SK-N-SH (cell line): ENCODE data around the gene ZNF148. TPM values are rescaled to one million over a fixed set of nuclear protein-coding genes. Genes with fewer than 3 reads are reported as not detected.

Source experiments
- CTCF ChIA-PET: fragments of 300-600, 350-600 bp; formaldehyde crosslinking; extraction: SDS; loops from one replicate; lab custom pipeline; 2021; lab: Yijun Ruan, JAX
- POLR2A ChIA-PET: fragments of 350-600 bp; sonication (Branson Sonifier 250); formaldehyde crosslinking; extraction: SDS; loops from one replicate; lab custom pipeline; 2020; ENCODE audit warnings: antibody characterized with exemption, inconsistent platforms; lab: Yijun Ruan, JAX
- DNase-seq: peaks from one replicate; pipeline ENCODE4 v3.0.0; 2012
- H2AFZ ChIP-seq: fragments of 200-600 bp; sonication (generic); 2 replicates; pipeline ENCODE4 v1.8.1; 2016; ENCODE audit warnings: antibody characterized with exemption, mild to moderate bottlenecking, low read depth
- H3F3A ChIP-seq: fragments of 200-600 bp; sonication (generic); replicated peaks from 2 replicates; pipeline ENCODE3; 2016; ENCODE audit warnings: antibody characterized with exemption, mild to moderate bottlenecking; ENCODE audit not compliant: insufficient read depth
- H3K27ac ChIP-seq, 2 experiments: fragments of 200-500 bp in 1 of 2; fragments of 200-600 bp in 1 of 2; sonication (Bioruptor generic) in 1 of 2; sonication (generic), shearing (Covaris generic) in 1 of 2; 2 replicates each; pipeline versions ENCODE4 v1.5.1 to v1.6.1; 2014 to 2016; ENCODE audit warnings: low read depth in 2 of 2, inconsistent platforms in 1 of 2, low read length in 1 of 2, mild to moderate bottlenecking in 1 of 2, mixed read lengths in 1 of 2
- H3K27me3 ChIP-seq: fragments of 200-600 bp; sonication (generic), shearing (Covaris generic); 2 replicates; pipeline ENCODE4 v1.6.1; 2016; ENCODE audit warnings: mixed run types; ENCODE audit not compliant: insufficient read depth
- H3K36me3 ChIP-seq, 2 experiments: fragments of 200-500 bp in 1 of 2; fragments of 200-600 bp in 1 of 2; sonication (Bioruptor generic) in 1 of 2; sonication (generic) in 1 of 2; replicated peaks in 1 of 2; 2 replicates each; pipeline versions ENCODE3 to v1.5.1; 2014 to 2016; ENCODE audit warnings: low read length in 1 of 2, mild to moderate bottlenecking in 1 of 2; ENCODE audit not compliant: insufficient read depth in 2 of 2, control insufficient read depth in 1 of 2
- H3K4me1 ChIP-seq, 2 experiments: fragments of 200-500 bp in 1 of 2; fragments of 200-600 bp in 1 of 2; sonication (Bioruptor generic) in 1 of 2; sonication (generic), shearing (Covaris generic) in 1 of 2; 2 replicates each; pipeline versions ENCODE4 v1.5.1 to v1.6.1; 2014 to 2016; ENCODE audit warnings: low read depth in 1 of 2, low read length in 1 of 2, mixed run types in 1 of 2; ENCODE audit not compliant: insufficient read depth in 2 of 2, control insufficient read depth in 1 of 2
- H3K4me2 ChIP-seq: fragments of 200-600 bp; sonication (generic), shearing (Covaris generic); 2 replicates; pipeline ENCODE4 v1.6.1; 2017; ENCODE audit warnings: mixed run types
- H3K4me3 ChIP-seq, 2 experiments: fragments of 200-500 bp in 1 of 2; fragments of 200-600 bp in 1 of 2; sonication (Bioruptor generic) in 1 of 2; sonication (generic), shearing (Covaris generic) in 1 of 2; 2 replicates each; pipeline versions ENCODE4 v1.5.1 to v1.8.1; 2014 to 2016; ENCODE audit warnings: low read depth in 2 of 2, inconsistent platforms in 1 of 2, low read length in 1 of 2, mild to moderate bottlenecking in 1 of 2, mixed read lengths in 1 of 2, moderate library complexity in 1 of 2
- H3K79me2 ChIP-seq: fragments of 200-600 bp; sonication (generic); 2 replicates; pipeline ENCODE4 v1.8.1; 2017; ENCODE audit warnings: mild to moderate bottlenecking; ENCODE audit not compliant: insufficient read depth
- H3K9ac ChIP-seq: fragments of 200-600 bp; sonication (generic); 2 replicates; pipeline ENCODE4 v1.6.1; 2017; ENCODE audit warnings: mixed run types
- H3K9me2 ChIP-seq: fragments of 200-600 bp; sonication (generic); 2 replicates; pipeline ENCODE4 v1.6.1; 2017; ENCODE audit warnings: mixed run types
- H3K9me3 ChIP-seq: fragments of 200-600 bp; sonication (generic); 2 replicates; pipeline ENCODE4 v1.6.1; 2017; ENCODE audit warnings: mixed run types, mild to moderate bottlenecking, moderate library complexity
- H4K20me1 ChIP-seq: fragments of 200-600 bp; sonication (generic); 2 replicates; pipeline ENCODE4 v1.6.1; 2017; ENCODE audit warnings: mild to moderate bottlenecking, mixed run types; ENCODE audit not compliant: insufficient read depth
- CHD2 ChIP-seq: fragments of 150-350 bp; IDR thresholded peaks from 2 replicates; pipeline ENCODE4 v1.6.1; 2018; ENCODE audit warnings: low read length; ENCODE audit not compliant: partially characterized antibody
- FOSL2 ChIP-seq: IDR thresholded peaks from 2 replicates; pipeline ENCODE4 v1.4.0; 2012; ENCODE audit warnings: low read depth, mild to moderate bottlenecking, moderate library complexity, borderline replicate concordance
- FOXJ3 ChIP-seq: sonication (generic); formaldehyde crosslinking; IDR thresholded peaks from 2 replicates; pipeline ENCODE4 v1.5.1; 2020; ENCODE audit warnings: mild to moderate bottlenecking, missing genetic modification reagents
- FOXM1 ChIP-seq: IDR thresholded peaks from 2 replicates; pipeline ENCODE4 v1.4.0; 2012; ENCODE audit warnings: low read depth, mild to moderate bottlenecking
- MEF2A ChIP-seq: IDR thresholded peaks from 2 replicates; pipeline ENCODE4 v1.4.0; 2012; ENCODE audit warnings: low read depth, borderline replicate concordance
- NFIC ChIP-seq: IDR thresholded peaks from 2 replicates; pipeline ENCODE4 v1.4.0; 2012; ENCODE audit warnings: borderline replicate concordance
- NRF1 ChIP-seq: IDR thresholded peaks from 2 replicates; pipeline ENCODE4 v1.6.1; 2012; ENCODE audit warnings: low read depth, mild to moderate bottlenecking, low read length
- RXRA ChIP-seq: IDR thresholded peaks from 2 replicates; pipeline ENCODE4 v1.4.0; 2012; ENCODE audit warnings: low read depth, mild to moderate bottlenecking, borderline replicate concordance
- SIN3A ChIP-seq: IDR thresholded peaks from 2 replicates; pipeline ENCODE4 v1.6.1; 2012; ENCODE audit warnings: low read depth, mild to moderate bottlenecking, low read length, moderate library complexity, borderline replicate concordance
- TEAD4 ChIP-seq: IDR thresholded peaks from 2 replicates; pipeline ENCODE4 v1.4.0; 2012; ENCODE audit warnings: mild to moderate bottlenecking, borderline replicate concordance; ENCODE audit not compliant: insufficient read depth
- WGBS: methylation state at CpG from one replicate; pipeline ENCODE4 v1.1.6; 2017; ENCODE audit warnings: low lambda C conversion rate; 5-methylcytosine and 5-hydroxymethylcytosine counted together
- polyA plus RNA-seq, 3 experiments: library from polyadenylated mRNA; depleted of rRNA; stranded (reverse); fragments of >200 nt; gene quantifications; 2 replicates each; pipeline ENCODE4 v1.2.3, GENCODE V29; 2012
- TF ChIP-seq, protein P1 (sequence below): IDR thresholded peaks from 2 replicates; pipeline ENCODE4 v1.4.0; 2012; ENCODE audit warnings: low read depth, borderline replicate concordance
- TF ChIP-seq, protein P2 (sequence below): IDR thresholded peaks from 2 replicates; pipeline ENCODE4 v1.4.0; 2012; ENCODE audit warnings: low read depth
- TF ChIP-seq, protein P3 (sequence below): IDR thresholded peaks from 2 replicates; pipeline ENCODE4; 2012

ZNF148 gene
- polyA plus RNA-seq, 1 of the 3 experiments (the other 2 are of a cell fraction), result 5.1 TPM

DNA sequence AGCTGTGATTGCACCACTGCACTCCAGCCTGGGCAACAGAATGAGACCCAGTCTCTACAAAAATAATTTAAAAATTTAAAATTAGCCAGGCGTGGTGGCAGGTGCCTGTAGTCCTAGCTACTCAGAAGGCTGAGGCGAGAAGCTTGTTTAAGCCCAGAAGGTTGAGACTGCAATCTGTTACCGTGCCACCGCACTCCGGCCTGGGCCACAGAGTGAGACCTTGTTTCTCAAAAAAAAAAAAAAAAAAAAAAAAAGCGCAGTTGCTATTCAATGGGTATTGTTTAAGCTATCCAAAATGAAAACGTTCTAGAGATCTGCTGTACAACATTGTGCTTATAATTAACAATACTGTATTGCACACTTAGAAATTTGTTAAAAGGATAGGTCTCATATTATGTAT is 24.0 kb downstream of the ZNF148 start:
- no peak overlapping the region for H3K4me3 ChIP-seq
- H3K9me3 ChIP-seq, result peaks cover 6% of the 10 kb centered on the region; the same call in 1 of the 2 replicates
- H3K9ac ChIP-seq, result no peak overlapping the region
- TF ChIP-seq FOSL2, result no peak
- no peak for TF ChIP-seq NRF1
- no peak for TF ChIP-seq RXRA
- no peak for TF ChIP-seq SIN3A
- no peak overlapping the region for H3K27ac ChIP-seq
- H3F3A ChIP-seq, result peaks cover 11% of the 10 kb centered on the region
- CTCF ChIA-PET, result no interaction called here
- no peaks in the 10 kb centered on the region for H3K9me2 ChIP-seq
- peaks cover 0 to 13% of the 10 kb centered on the region in 2 experiments for H3K36me3 ChIP-seq
- peaks cover 63% of the 10 kb centered on the region for H4K20me1 ChIP-seq
- POLR2A ChIA-PET, result no interaction called here
- no peak for DNase-seq
- peaks cover 100% of the 10 kb centered on the region for H3K79me2 ChIP-seq
- H3K4me1 ChIP-seq, result no peaks in the 10 kb centered on the region
- WGBS, result 98% methylated on average over 7 of the region's 7 CpGs
- no peak overlapping the region for H3K4me2 ChIP-seq
- no peaks in the 10 kb centered on the region for H3K27me3 ChIP-seq
- H2AFZ ChIP-seq, result no peak overlapping the region

DNA sequence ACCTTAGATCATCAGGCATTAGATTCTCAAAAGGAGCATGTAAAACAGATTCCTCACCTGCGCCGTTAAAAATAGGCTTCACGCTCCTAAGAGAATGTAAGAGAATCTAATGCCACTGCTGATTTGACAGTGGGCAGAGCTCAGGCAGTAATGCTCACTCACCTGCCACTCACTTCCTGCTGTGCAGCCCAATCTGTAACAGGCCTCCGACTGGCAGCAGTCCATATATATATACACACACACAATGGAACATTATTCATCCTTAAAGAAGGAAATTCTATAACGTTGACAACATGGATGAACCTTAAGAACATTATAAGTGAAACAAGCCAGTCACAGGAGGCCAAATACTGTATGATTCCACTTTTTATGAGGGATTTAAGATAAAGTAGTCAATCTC is 24.5 kb downstream of the ZNF148 start:
- Histone ChIP-seq H3F3A (peaks cover 11% of the 10 kb centered on the region), H3K9me3 (peaks cover 11% of the 10 kb centered on the region; the same call in 1 of the 2 replicates), H3K4me2 (no peak overlapping the region), H3K36me3 (peaks cover 0 to 19% of the 10 kb centered on the region in 2 experiments), H3K4me3 (no peak overlapping the region), H3K27ac (no peak overlapping the region), H3K9ac (no peak overlapping the region)
- POLR2A ChIA-PET, result no interaction called here
- 90% methylated on average over 5 of the region's 5 CpGs for WGBS
- no peak for TF ChIP-seq MEF2A
- TF ChIP-seq TEAD4, result no peak
- TF ChIP-seq, protein P1, sequence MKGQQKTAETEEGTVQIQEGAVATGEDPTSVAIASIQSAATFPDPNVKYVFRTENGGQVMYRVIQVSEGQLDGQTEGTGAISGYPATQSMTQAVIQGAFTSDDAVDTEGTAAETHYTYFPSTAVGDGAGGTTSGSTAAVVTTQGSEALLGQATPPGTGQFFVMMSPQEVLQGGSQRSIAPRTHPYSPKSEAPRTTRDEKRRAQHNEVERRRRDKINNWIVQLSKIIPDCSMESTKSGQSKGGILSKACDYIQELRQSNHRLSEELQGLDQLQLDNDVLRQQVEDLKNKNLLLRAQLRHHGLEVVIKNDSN, result no peak
- TF ChIP-seq, protein P2, sequence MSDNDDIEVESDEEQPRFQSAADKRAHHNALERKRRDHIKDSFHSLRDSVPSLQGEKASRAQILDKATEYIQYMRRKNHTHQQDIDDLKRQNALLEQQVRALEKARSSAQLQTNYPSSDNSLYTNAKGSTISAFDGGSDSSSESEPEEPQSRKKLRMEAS, result no peak
- TF ChIP-seq CHD2, result no peak
- TF ChIP-seq, all 33 proteins: peak for 0
- no peaks in the 10 kb centered on the region for H3K4me1 ChIP-seq
- CTCF ChIA-PET, result no interaction called here
- peaks cover 100% of the 10 kb centered on the region for H3K79me2 ChIP-seq
- H3K9me2 ChIP-seq, result no peaks in the 10 kb centered on the region
- no peak overlapping the region for H2AFZ ChIP-seq
- no peaks in the 10 kb centered on the region for H3K27me3 ChIP-seq
- peaks cover 57% of the 10 kb centered on the region for H4K20me1 ChIP-seq
- DNase-seq, result no peak

DNA sequence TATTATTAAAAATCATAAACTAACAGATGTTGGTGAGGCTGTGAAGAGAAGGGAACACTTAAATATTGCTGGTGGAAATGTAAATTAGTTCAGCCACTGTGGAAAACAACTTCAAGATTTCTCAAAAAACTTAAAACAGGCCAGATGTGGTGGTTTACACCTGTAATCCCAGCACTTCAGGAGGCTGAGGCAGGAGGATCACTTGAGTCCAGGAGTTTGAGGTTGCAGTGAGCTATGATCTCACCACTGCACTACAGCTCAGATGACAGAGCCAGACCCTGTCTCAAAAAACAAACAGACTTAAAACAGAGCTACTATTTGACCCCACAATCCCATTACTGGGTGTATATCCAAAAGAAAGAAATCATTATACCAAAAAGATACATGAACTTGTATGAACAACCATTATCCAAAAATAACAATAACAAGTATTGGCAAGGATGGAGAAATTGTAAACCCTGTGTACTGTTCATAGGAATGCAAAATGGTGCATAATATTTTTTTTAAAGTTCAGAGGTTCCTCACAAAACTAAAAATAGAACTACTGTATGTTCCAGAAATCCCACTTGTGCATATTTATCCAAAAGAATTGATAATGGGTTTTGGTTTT is 25.5 kb downstream of the ZNF148 start:
- Histone ChIP-seq H3K9me3 (peaks cover 19% of the 10 kb centered on the region; the same call in 1 of the 2 replicates), H3K4me2 (no peak overlapping the region), H3K27me3 (no peaks in the 10 kb centered on the region), H2AFZ (no peak overlapping the region), H3F3A (peaks cover 11% of the 10 kb centered on the region), H3K9ac (no peak overlapping the region), H3K4me3 (no peak overlapping the region), H3K9me2 (no peaks in the 10 kb centered on the region), H3K4me1 (no peaks in the 10 kb centered on the region), H4K20me1 (peaks cover 51% of the 10 kb centered on the region), H3K36me3 (peaks cover 0 to 25% of the 10 kb centered on the region in 2 experiments), H3K79me2 (peaks cover 100% of the 10 kb centered on the region), H3K27ac (no peak overlapping the region)
- DNase-seq, result no peak
- POLR2A ChIA-PET, result no interaction called here
- TF ChIP-seq FOXM1 (no peak), NFIC (no peak), FOXJ3 (CRISPR knock-in tag) (no peak)
- TF ChIP-seq, protein P3, sequence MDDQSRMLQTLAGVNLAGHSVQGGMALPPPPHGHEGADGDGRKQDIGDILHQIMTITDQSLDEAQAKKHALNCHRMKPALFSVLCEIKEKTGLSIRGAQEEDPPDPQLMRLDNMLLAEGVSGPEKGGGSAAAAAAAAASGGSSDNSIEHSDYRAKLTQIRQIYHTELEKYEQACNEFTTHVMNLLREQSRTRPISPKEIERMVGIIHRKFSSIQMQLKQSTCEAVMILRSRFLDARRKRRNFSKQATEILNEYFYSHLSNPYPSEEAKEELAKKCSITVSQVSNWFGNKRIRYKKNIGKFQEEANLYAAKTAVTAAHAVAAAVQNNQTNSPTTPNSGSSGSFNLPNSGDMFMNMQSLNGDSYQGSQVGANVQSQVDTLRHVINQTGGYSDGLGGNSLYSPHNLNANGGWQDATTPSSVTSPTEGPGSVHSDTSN, result no peak
- CTCF ChIA-PET, result interaction anchor here (1.4 kb wide), 1 partner anchor 122 kb away, joined by 3 read pairs; no protein-coding TSS in a partner anchor
